Esophagus muscularis mucosa (tissue), 4 donors: ENCODE data around the gene UCP2.

ENCODE experiments used
- EP300 ChIP-seq: sonication (generic); formaldehyde crosslinking; IDR thresholded peaks from one replicate; pipeline ENCODE4 v1.6.1; 2017; ENCODE audit warnings: antibody characterized with exemption
- POLR2A ChIP-seq: fragments of 450-650 bp; IDR thresholded peaks from one replicate; pipeline ENCODE4 v1.6.1; 2017; ENCODE audit warnings: antibody characterized with exemption, moderate library complexity, mild to moderate bottlenecking, low read depth
- POLR2AphosphoS5 ChIP-seq, 2 donors: sonication (generic); formaldehyde crosslinking; IDR thresholded peaks; one replicate each; pipeline ENCODE4 v1.6.1; 2017; ENCODE audit warnings: antibody characterized with exemption in 2 of 2
- TF ChIP-seq, protein P1 (sequence below), 3 experiments: fragments of 200-600 bp in 2 of 3; fragments of 450-650 bp in 1 of 3; sonication (generic) in 2 of 3; IDR thresholded peaks; one replicate each; pipeline ENCODE4 v1.5.1; 2017 to 2019; ENCODE audit warnings: antibody characterized with exemption in 3 of 3, mild to moderate bottlenecking in 2 of 3, moderate library complexity in 1 of 3

DNA sequence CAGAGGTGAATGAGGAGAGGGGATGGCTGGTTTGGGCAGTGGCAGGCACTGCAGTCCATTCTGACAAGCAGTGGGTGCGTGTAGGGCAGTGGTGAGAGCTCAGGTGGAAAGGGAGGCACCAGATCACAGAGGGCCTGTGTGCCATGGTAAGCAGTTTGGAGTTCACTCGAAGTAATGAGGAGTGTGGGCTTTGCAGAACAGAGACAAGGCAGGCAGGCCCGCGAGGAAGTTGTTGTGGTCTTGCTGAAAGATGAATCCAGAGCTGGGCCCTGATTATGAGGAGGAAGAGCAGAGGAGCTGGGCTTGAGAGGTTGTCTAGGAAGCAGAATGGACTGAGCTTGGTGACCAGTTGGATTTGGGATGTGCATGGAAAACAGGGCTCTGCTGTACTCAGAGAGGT is 33.4 kb downstream of the UCP2 start:
- no peak for TF ChIP-seq POLR2AphosphoS5 (IDR thresholded peaks at IDR 0.05)
- TF ChIP-seq, protein P1, sequence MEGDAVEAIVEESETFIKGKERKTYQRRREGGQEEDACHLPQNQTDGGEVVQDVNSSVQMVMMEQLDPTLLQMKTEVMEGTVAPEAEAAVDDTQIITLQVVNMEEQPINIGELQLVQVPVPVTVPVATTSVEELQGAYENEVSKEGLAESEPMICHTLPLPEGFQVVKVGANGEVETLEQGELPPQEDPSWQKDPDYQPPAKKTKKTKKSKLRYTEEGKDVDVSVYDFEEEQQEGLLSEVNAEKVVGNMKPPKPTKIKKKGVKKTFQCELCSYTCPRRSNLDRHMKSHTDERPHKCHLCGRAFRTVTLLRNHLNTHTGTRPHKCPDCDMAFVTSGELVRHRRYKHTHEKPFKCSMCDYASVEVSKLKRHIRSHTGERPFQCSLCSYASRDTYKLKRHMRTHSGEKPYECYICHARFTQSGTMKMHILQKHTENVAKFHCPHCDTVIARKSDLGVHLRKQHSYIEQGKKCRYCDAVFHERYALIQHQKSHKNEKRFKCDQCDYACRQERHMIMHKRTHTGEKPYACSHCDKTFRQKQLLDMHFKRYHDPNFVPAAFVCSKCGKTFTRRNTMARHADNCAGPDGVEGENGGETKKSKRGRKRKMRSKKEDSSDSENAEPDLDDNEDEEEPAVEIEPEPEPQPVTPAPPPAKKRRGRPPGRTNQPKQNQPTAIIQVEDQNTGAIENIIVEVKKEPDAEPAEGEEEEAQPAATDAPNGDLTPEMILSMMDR (IDR thresholded peaks at IDR 0.05) = no peak
- no peak for TF ChIP-seq EP300
- TF ChIP-seq POLR2A = no peak
